ENCODE measurements around the gene CPA3.

The CPA3 gene

DNA sequence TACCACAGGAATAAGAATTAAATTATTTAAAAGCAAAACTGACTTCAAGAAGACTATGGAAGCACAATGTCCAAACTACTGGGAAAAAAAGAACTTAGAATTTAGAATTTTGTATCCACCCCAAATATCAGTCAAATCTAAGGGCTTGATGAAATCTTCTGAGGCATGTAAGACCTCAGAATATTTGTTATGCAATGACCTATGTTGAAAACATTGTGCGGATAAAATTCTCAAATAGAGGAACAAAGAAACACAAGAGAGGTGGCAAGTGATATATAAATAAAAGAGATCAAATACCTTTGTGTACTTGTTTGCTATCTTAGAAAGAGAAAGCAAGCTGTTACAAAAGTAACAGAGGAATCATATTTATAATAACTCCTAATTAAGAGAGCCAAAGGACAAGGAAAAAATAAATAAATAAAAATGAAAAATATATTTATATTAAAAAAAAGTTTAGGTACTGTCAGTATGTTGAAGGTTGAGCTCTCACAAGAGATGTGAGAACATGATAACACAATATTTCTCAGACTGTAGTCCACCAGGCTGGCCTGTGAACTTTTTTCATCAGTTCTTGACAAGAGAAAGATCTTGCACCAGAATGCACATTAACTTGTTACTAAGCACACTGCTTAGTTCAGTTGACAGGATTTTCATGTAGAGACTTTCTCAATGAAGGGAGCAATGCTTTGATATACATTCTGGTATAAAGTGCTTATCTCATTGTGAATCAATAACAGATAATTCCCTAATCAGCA, 50.0 kb downstream of the CPA3 start:
- no peak for DNase-seq (ENCODE audit: insufficient read length, low spot score)
- FAIRE-seq: no peak

DNA sequence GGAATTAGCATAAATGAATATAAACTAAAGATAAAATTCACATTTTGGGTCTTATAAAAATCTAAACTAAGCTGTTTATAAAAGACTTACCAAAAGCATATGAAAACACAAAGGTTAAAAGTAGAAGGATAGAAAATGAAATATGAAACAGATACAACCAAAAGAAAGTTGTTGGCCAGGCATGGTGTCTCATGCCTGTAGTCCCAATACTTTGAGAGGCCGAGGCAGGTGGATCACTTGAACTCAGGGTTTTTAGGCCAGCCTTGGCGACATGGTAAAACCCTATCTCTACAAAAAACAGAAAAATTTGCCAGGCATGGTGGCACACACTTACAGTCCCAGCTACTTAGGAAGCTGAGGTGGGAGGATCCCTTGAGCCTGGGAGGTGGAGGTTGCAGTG, 51.0 kb downstream of the CPA3 start:
- DNase-seq (ENCODE audit: insufficient read length, low spot score) (no peak), FAIRE-seq (no peak)

DNA sequence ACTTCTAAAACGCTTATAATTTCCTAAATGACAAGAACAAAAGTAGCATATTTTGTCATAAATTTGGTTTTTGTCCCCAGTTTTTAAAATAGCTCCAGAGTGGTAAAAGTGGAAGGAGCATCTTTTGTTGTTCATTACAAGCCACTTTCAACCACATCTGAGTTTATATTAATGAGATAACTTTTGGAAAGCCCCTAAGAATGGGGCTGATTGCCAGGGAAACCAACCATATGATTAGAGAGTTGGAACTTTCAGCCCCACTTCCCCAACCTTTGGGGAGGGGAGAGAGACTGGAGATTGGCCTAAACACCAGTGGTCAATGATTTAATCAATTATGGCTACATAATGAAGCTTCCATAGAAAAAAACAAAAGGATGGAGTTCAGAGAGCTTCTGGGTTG, 57.4 kb downstream of the CPA3 start:
- DNase-seq (ENCODE audit: insufficient read length, low spot score) (no peak), FAIRE-seq (no peak)

DNA sequence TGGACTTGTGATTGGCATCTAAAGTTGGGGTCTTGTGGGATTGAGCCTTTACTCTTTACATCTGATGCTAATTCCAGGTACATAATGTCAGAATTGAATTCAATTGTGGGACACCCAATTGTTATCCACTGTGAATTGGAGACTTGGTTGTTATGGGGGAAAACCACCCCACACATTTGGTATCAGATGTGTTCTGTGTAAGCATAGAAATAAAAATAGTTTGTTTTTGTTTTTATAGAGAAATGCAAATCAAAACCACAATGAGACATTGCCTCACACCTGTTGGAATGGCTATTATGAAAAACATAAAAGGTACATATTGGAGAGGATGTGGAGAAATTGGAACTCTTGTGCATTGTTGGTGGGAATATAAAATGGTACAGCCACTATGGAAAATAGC, 58.5 kb downstream of the CPA3 start:
- FAIRE-seq (no peak), DNase-seq (ENCODE audit: insufficient read length, low spot score) (no peak)

DNA sequence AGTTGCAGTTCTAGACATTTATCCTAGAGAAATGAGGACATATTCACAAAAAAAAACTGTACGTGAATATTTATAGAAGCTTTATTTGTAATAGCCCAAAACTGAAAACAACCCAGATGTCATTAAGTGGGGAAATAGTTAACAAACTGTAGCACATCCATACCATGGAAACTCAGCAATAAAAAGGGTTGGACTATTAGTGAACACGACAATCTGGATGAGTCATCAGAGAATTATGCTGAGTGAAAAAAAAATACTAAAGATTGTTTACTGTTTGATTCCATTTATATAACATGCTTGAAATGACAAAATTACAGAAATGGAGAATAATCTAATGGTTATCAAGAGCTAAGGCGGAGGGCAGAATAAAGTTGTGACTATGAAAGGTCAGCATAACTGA, 59.5 kb downstream of the CPA3 start:
- DNase-seq (ENCODE audit: insufficient read length, low spot score): peak; percentile 34
- FAIRE-seq: no peak

DNA sequence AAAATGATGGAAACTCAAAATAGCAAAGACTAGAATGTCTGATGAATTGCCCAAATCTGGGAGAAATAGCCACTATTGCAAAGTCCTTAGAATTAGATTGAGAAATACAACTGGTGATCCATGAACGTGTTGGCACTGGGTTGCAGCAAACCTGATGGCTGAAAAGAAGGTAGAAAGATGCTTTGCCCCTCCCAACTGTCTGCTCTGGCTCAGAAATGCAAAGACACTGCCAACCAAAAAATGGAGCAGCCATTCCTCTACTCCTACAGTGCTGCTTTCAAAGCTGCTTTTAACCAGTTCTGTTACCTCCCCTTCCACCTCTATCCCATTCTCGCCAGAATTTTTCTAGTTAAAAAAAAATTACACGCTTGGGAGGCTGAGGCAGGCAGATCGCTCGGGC, 60.7 kb downstream of the CPA3 start:
- FAIRE-seq (no peak), DNase-seq (ENCODE audit: insufficient read length, low spot score) (no peak)

DNA sequence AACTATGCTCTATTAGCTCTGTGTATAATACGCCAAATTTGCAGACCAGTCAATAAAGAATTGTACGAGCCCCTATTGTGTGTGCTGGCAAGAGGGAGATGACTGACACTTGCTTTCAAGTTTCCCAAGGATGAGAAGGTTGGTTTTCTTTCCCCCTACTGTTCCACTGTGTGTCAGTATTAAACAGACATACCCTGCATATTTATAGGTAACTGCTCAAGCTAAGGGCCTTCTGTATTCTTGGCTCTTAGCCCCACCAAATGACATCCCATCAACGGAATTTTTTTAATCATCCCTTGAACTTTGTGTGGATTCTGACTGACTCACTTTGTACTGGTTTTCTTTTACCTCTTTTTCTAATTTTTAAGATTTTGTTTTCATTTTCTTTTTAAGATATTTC, 65.7 kb downstream of the CPA3 start:
- DNase-seq (ENCODE audit: insufficient read length, low spot score) (peak; percentile 61), FAIRE-seq (no peak)

DNA sequence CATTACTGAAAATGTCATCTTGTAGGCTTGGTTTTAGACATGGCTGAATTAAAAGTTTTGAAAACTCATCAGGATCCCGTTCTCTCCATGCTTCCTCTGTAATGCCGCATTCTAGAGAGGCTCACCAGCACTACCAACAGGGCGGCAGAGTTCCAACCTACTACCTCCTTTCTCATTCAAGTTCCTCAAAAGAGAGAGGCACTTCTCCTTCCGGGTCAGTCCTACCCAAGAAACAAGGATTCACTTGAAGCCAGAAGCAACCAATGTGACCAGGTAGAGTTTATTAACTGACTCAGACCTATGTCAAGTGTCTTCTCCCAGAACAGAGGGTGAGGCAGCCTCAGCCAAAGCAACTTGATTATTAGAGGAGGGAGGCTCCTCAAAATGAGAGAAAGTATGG, 66.5 kb downstream of the CPA3 start:
- no peak for FAIRE-seq
- DNase-seq (ENCODE audit: insufficient read length, low spot score): no peak

DNA sequence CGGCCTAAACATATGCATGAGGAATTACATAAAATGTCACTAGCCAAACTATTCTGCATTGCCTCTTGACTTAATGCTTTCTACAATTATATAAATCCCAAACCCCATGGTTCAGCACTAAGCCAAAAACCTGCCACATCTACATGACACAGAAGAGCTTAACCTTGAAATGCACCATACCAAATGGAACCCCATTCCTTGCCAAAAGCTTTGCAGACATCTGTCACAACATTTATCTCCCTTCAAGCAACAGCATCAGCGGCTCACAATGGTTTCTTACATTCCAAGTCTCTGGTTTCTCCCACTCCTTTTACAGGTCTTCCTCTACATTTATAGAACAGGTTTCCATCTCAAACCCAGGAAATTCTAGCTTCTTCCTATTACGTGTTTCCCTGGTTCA, 67.9 kb downstream of the CPA3 start:
- DNase-seq (ENCODE audit: insufficient read length, low spot score): no peak
- no peak for FAIRE-seq

DNA sequence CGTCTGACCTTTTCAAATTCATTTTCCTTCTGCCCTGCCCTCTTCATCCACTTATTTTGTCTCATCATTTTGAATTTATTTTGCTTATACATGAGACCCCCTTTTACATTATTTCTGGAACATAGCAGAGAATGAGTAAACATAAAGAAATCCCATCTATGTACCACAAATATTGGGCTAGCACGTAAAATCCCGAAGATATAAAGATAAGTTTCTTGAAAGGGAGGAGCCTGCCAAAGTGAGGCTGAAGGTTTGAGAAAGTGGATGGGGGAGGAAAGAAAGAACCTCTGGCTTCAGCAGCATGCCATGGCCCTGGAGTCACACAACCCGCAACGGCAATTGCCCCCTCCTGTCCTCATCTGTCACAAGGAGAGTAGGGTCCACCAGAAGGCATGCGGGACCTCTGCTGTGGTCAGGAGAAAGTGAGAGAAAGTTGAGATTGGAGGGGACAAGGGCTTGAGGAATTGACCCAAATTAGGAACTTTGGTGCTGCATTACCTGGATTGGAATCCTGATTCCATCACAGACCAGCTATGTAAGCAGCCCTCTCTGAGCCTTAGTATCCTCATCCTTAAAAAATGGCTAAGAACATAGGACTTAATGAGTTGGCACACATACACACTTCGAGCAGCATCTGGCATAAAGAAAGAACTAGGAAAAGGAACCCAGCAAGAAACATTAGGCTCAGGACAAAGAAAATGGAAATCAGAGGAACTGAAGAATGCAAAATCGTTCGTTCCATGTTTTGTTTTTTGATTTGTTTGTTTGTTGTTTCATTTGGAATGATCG, 72.6 kb downstream of the CPA3 start:
- DNase-seq (ENCODE audit: insufficient read length, low spot score): peak; percentile 48
- FAIRE-seq: peak; percentile 92

DNA sequence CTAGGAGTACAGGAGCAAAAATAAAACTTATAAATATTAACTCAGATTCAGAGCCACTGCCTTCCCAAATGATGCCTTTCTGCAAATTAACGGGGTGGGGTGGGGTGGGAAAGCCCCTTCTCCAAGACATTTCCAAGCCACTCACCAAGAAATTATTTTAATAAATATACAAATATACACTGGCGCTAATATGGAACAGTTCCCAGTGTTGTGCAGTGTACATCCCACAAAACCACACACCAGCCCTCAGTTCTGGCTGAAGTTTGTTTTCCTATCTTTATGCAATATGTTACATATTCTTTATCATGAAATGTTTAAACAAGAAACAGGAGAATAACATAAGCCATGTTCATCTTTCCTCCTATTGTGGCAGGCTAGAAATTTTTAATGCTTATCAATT, 73.2 kb downstream of the CPA3 start:
- no peak for FAIRE-seq
- DNase-seq (ENCODE audit: insufficient read length, low spot score): no peak

DNA sequence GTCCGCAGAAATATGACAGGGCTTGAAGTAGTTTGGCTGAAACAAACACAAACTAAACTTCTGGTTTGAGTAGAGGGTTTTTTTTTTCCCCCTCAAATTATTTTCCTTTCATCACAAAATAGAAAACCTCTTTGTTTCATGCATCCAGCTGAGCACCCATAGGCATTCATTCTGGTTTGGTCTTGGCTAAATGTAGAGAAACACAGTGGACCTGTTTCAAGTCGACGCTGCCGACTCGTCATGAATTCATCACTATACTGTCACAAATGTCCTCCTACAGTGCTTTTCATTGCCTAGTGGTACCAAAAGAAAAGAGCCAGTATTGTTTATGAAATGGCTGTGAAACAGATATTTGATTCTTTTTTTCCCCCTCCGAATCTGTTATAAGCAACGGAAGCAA, 73.8 kb downstream of the CPA3 start:
- FAIRE-seq (no peak), DNase-seq (ENCODE audit: insufficient read length, low spot score) (no peak)

DNA sequence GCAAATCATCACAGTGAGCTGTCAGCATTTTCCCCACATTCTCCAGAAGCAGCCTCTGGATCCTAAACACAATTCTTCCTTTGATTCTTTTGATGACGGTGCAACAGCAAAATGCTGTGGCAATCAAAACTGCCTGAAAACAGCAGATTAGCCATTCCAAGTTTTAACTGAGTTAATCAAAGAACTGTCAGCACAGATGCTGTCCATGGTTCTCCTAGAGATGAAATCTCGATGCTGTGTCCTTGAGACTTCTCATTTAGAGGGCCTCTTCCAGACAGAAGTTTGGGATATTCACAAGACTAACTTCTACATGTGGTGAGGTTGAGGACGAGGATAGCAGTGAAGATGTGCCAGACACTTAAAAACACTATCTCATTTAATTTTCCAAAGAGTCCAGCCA, 75.9 kb downstream of the CPA3 start:
- DNase-seq (ENCODE audit: insufficient read length, low spot score): no peak
- no peak for FAIRE-seq

DNA sequence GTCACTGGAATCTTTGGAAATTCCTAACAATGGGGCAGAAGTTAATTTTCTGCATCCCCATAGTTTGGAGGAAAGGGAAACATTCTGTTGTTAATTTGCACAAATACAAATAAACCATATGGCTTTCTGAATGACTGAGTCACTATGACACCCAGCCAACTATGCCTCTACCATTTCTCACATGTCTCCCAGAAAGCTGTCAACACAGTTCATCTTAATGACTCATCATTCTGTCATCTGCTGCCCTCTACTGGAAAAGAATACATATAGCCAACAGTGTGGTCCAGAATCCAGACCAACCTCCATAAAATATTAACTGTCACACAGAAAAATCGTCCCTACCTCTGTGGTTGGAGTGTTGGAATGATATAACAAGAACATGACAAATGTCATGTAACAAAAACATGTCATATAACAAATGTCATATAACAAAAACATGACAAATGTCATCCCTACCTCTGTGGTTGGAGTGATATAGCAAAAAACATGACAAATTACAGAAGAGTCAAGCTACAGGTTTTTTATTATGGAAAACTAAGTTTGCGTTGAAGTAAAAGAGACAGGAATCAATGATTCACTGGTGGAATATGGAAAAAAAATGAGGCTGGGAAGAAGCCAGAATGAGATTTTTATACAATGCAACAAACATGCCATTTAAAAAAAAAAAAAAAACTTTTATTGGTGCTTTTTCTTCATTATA, 78.6 kb downstream of the CPA3 start:
- FAIRE-seq (peak; percentile 92), DNase-seq (ENCODE audit: insufficient read length, low spot score) (peak; percentile 86)

DNA sequence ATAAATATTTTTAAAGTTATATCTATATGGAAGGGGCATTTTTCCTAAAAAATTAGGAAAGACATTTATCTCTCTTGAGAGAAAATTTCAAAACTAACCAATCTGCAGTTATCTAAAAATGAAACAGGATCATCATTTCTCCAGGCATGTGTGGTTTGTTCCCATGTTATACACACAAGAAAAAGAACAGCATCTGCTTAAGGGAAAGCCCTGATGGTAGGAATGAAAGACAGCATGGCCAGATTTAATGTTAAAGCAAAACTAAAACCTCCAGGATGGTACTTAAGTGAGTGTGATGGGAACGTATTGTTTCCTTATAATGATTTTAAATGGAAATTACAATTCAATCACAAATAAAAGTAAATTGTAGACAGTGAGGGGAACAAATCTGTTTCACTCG, 80.0 kb downstream of the CPA3 start:
- no peak for DNase-seq (ENCODE audit: insufficient read length, low spot score)
- FAIRE-seq: no peak

All from HTR-8/SVneo (cell line).